Activated B cell treated with CpG ODN at 0.5 μM for 24 hours (primary cell): ENCODE measurements around the gene PPIF. TPM values are rescaled to one million over a fixed set of nuclear protein-coding genes. Genes with fewer than 3 reads are reported as not detected.

ENCODE experiments used
- ATAC-seq: fragments of 200-7000 bp; cut with Tn5 transposase; one replicate; pipeline ENCODE4 v1.10.0; 2021; ENCODE audit warnings: low read depth, mild to moderate bottlenecking, moderate library complexity
- CTCF ChIA-PET: fragments of 350-600 bp; sonication (Branson Sonifier 250); formaldehyde crosslinking; loops from one replicate; lab custom pipeline; 2021; ENCODE audit warnings: antibody characterized with exemption; lab: Charles Lee
- POLR2A ChIA-PET: fragments of 350-600 bp; sonication (Branson Sonifier 250); formaldehyde crosslinking; loops from one replicate; lab custom pipeline; 2021; ENCODE audit warnings: antibody characterized with exemption; lab: Charles Lee
- DNase-seq: peaks from one replicate; pipeline ENCODE4 v3.0.0; 2022
- H3K27ac Mint-ChIP-seq: one replicate; pipeline ENCODE4 v1.8.0; 2020; ENCODE audit warnings: mixed read lengths
- H3K27me3 Mint-ChIP-seq: one replicate; pipeline ENCODE4 v1.8.0; 2021; ENCODE audit warnings: mixed read lengths
- H3K36me3 Mint-ChIP-seq: one replicate; pipeline ENCODE4 v1.8.0; 2021; ENCODE audit warnings: low read depth, mixed read lengths
- H3K4me1 Mint-ChIP-seq: one replicate; pipeline ENCODE4 v1.8.0; 2021; ENCODE audit warnings: mixed read lengths
- H3K4me3 Mint-ChIP-seq: one replicate; pipeline ENCODE4 v1.8.0; 2020; ENCODE audit warnings: mild to moderate bottlenecking, mixed read lengths
- H3K9me3 Mint-ChIP-seq: one replicate; pipeline ENCODE4 v1.8.0; 2020; ENCODE audit warnings: mixed read lengths
- intact Hi-C: fragments of 100-400 bp; cut with micrococcal nuclease; formaldehyde crosslinking; loops from one replicate; pipeline ENCODE4 v1.15.1; 2024
- total RNA-seq: library from RNA; stranded (reverse); gene quantifications from 2 replicates; pipeline ENCODE4 v1.2.3, GENCODE V29; 2022
- TF ChIP-seq, protein P1 (sequence below): fragments of 200-600 bp; IDR thresholded peaks from one replicate; pipeline ENCODE4 v1.8.0; 2022; ENCODE audit warnings: antibody characterized with exemption, mild to moderate bottlenecking

The PPIF gene
- total RNA-seq, 1 donor from 2014 or later: 72.5 TPM

- no peaks in the 10 kb centered on the region for H3K27me3 Mint-ChIP-seq
Measured at GRCh38 chr10:79301754-79302530, 45.3 kb upstream of the PPIF start.

GRCh38 chr10:79303631-79304478 is 43.4 kb upstream of the PPIF start:
- Mint-ChIP-seq H3K9me3 (no peaks in the 10 kb centered on the region), H3K27ac (no peak overlapping the region), H3K36me3 (peaks cover 86% of the 10 kb centered on the region), H3K4me3 (no peak overlapping the region), H3K4me1 (no peaks in the 10 kb centered on the region), H3K27me3 (no peaks in the 10 kb centered on the region)
- no peak for DNase-seq
- ChIA-PET POLR2A (no interaction called here), CTCF (no interaction called here)
- TF ChIP-seq, protein P1, sequence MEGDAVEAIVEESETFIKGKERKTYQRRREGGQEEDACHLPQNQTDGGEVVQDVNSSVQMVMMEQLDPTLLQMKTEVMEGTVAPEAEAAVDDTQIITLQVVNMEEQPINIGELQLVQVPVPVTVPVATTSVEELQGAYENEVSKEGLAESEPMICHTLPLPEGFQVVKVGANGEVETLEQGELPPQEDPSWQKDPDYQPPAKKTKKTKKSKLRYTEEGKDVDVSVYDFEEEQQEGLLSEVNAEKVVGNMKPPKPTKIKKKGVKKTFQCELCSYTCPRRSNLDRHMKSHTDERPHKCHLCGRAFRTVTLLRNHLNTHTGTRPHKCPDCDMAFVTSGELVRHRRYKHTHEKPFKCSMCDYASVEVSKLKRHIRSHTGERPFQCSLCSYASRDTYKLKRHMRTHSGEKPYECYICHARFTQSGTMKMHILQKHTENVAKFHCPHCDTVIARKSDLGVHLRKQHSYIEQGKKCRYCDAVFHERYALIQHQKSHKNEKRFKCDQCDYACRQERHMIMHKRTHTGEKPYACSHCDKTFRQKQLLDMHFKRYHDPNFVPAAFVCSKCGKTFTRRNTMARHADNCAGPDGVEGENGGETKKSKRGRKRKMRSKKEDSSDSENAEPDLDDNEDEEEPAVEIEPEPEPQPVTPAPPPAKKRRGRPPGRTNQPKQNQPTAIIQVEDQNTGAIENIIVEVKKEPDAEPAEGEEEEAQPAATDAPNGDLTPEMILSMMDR: no peak
- intact Hi-C loops: no loop called here
- no peak for ATAC-seq

More at GRCh38 chr10:79301754-79302530, 45.3 kb upstream of the PPIF start:
- TF ChIP-seq, protein P1: no peak
- H3K36me3 Mint-ChIP-seq: peaks cover 87% of the 10 kb centered on the region
- H3K4me1 Mint-ChIP-seq: peaks cover 4% of the 10 kb centered on the region
- no peak overlapping the region for H3K4me3 Mint-ChIP-seq
- DNase-seq (no peak), ATAC-seq (no peak)
- H3K27ac Mint-ChIP-seq: no peak overlapping the region
- H3K9me3 Mint-ChIP-seq: no peaks in the 10 kb centered on the region
- POLR2A ChIA-PET: interaction anchor here (0.6 to 0.8 kb wide), 2 partner anchors 15 to 44 kb away, joined by 3 to 8 read pairs; no protein-coding TSS in a partner anchor
- CTCF ChIA-PET: no interaction called here
- intact Hi-C loops: no loop called here

DNA sequence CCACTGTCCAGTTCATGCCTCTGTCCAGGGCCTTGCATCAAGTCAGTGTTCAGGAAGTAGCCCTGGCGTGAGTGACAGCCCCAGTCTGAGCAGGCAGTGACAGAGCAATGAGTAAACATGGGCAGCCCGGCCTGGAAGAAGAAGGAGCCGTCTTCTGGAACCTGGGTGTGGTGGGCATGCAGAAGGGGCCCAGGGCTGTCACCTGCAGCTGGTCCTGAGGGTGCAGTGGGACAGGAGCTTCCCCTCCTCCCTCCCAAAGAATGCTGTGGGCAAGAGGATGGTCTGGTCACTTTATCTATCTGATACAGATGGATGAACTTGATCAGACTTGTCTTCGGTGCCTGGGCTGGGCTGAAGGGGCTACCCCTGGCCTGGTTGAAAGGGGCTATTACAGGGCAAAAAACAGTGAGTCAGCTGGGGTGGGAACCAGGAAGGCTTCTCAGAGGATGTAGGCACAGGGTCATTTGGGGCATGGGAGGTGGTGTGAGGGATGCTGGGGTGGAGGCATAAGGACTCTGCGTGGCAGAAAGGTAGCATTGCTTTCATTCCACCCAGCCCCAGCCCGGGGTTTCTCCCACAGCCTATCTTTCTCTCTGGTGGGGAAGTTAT is 42.7 kb upstream of the PPIF start:
- Mint-ChIP-seq H3K9me3 (no peaks in the 10 kb centered on the region), H3K4me1 (no peaks in the 10 kb centered on the region), H3K4me3 (no peak overlapping the region), H3K27ac (no peak overlapping the region), H3K27me3 (no peaks in the 10 kb centered on the region), H3K36me3 (peaks cover 86% of the 10 kb centered on the region)
- intact Hi-C loops: no loop called here
- ChIA-PET CTCF (no interaction called here), POLR2A (interaction anchor here (1.4 kb wide), 1 partner anchor 17 kb away, joined by 4 read pairs; no protein-coding TSS in a partner anchor)
- DNase-seq: no peak
- TF ChIP-seq, protein P1: no peak
- no peak for ATAC-seq

DNA sequence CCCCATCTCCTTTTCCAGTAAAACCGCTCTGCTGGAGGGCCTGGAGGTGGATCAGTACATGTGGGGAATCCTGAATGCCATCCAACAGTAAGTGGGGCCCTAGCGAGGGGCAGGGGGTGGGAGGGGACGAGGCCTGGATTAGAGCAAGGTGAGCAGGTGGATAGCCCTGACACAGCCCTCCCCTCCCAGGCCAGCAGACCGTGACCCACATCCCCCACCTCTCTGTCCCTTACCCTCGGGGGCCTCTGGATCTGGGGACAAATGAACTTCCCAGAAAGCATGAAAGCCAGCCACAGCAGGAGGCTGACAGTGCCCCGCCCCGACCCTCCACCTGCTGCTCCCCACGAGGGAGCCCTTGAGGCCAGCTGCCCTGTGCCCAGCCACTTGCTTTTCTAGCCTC is 41.8 kb upstream of the PPIF start:
- no peak overlapping the region for H3K27ac Mint-ChIP-seq
- no peak overlapping the region for H3K4me3 Mint-ChIP-seq
- POLR2A ChIA-PET: interaction anchor here (1.4 kb wide), 1 partner anchor 18 kb away, joined by 4 read pairs; no protein-coding TSS in a partner anchor
- CTCF ChIA-PET: no interaction called here
- intact Hi-C loops: no loop called here
- H3K36me3 Mint-ChIP-seq: peaks cover 85% of the 10 kb centered on the region
- no peaks in the 10 kb centered on the region for H3K9me3 Mint-ChIP-seq
- no peaks in the 10 kb centered on the region for H3K4me1 Mint-ChIP-seq
- TF ChIP-seq, protein P1: no peak
- DNase-seq: no peak
- no peak for ATAC-seq
- H3K27me3 Mint-ChIP-seq: no peaks in the 10 kb centered on the region
